ENCODE results near the gene AIMP1.

- no peak for TF ChIP-seq ZNF10 (tag by site-specific recombination; IDR thresholded peaks at IDR 0.05)
- no peak for TF ChIP-seq ZNF302 (tag by site-specific recombination; IDR thresholded peaks at IDR 0.05; ENCODE audit: low read depth)
- no peak for TF ChIP-seq TSHZ1 (tag by site-specific recombination; IDR thresholded peaks at IDR 0.05; ENCODE audit: borderline replicate concordance)
- no peak for TF ChIP-seq ZBTB48 (tag by site-specific recombination; IDR thresholded peaks at IDR 0.05)
- TF ChIP-seq CTCF (tag by site-specific recombination; IDR thresholded peaks at IDR 0.05), result no peak
- no peak for TF ChIP-seq ZNF274 (IDR thresholded peaks at IDR 0.05; ENCODE audit: low read length)
- TF ChIP-seq ZNF274 (tag by site-specific recombination; IDR thresholded peaks at IDR 0.05; ENCODE audit: borderline replicate concordance), result no peak
- TF ChIP-seq ZBTB6 (tag by site-specific recombination; IDR thresholded peaks at IDR 0.05), result no peak
- no peak for TF ChIP-seq ZNF513 (tag by site-specific recombination; IDR thresholded peaks at IDR 0.05)
These were observed 27.7 kb downstream of the AIMP1 start for GRCh38 chr4:106343865-106344646.
